ENCODE measurements around the gene MAS1.
A peak's percentile ranks its signal among the peaks of the same experiment; 100 is the strongest.
"Not testable (repeated sequence)": the region's sequence is repeated elsewhere in the genome, so short reads cannot be mapped to it uniquely, and the experiment has no call there.

The MAS1 gene

DNA sequence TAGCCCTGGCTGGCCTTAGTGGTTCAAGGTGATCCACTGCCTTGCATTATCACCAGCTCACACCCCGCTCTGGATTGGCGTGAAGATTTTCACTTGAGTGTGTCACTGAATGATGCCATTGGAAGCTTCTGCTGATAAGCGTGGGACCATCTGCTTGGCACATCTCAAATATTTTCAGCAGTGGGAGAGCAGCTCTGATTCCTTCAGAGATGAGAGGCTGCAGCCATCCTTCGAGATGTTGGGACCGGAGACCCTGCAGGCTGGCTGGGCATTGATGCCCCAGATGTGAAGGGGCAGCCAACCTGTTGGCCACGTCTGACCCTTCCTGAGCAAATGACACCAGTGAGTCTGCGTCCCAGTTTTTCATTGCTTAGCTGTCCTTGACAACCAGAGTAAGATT, at the start of gene MAS1:
MAS1 (plus strand) TSS at position 197 of the 400 bp plus-strand sequence. CDS start 15,968 bp downstream, outside the sequence.
- Histone ChIP-seq H4K20me1 (ENCODE audit: insufficient read depth, low read length) (no peaks in the 10 kb centered on the region), H2AFZ (ENCODE audit: low read depth, low read length) (no peak within 1 kb of the TSS), H3K4me3 (ENCODE audit: low read depth in 1 of 2, low read length in 2 of 2) (no peak within 1 kb of the TSS), H3K36me3 (ENCODE audit: insufficient read depth, low read length) (no peaks in the 10 kb centered on the region), H3K27me3 (ENCODE audit: insufficient read depth, low read length, poor library complexity) (peaks cover 27% of the 10 kb centered on the region), H3K4me2 (ENCODE audit: insufficient read depth, low read length) (no peak within 1 kb of the TSS), H3K79me2 (ENCODE audit: insufficient read depth, low read length) (no peaks in the 10 kb centered on the region), H3K27ac (ENCODE audit: low read length) (no peak within 1 kb of the TSS), H3K9me3 (ENCODE audit: insufficient read depth, low read length, severe bottlenecking) (no peaks in the 10 kb centered on the region), H3K9ac (ENCODE audit: low read depth, low read length) (no peak within 1 kb of the TSS), H3K4me1 (ENCODE audit: insufficient read depth, low read length) (no peaks in the 10 kb centered on the region)
- no peak for TF ChIP-seq EZH2 (IDR thresholded peaks at IDR 0.05; ENCODE audit: borderline replicate concordance, low read depth, low read length, severe bottlenecking)
- TF ChIP-seq, protein P1, sequence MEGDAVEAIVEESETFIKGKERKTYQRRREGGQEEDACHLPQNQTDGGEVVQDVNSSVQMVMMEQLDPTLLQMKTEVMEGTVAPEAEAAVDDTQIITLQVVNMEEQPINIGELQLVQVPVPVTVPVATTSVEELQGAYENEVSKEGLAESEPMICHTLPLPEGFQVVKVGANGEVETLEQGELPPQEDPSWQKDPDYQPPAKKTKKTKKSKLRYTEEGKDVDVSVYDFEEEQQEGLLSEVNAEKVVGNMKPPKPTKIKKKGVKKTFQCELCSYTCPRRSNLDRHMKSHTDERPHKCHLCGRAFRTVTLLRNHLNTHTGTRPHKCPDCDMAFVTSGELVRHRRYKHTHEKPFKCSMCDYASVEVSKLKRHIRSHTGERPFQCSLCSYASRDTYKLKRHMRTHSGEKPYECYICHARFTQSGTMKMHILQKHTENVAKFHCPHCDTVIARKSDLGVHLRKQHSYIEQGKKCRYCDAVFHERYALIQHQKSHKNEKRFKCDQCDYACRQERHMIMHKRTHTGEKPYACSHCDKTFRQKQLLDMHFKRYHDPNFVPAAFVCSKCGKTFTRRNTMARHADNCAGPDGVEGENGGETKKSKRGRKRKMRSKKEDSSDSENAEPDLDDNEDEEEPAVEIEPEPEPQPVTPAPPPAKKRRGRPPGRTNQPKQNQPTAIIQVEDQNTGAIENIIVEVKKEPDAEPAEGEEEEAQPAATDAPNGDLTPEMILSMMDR (IDR thresholded peaks at IDR 0.05; ENCODE audit: borderline replicate concordance, extremely low read depth, low read length, poor library complexity, severe bottlenecking): no peak
- DNase-seq (no peak), ATAC-seq (ENCODE audit: insufficient read depth, low read depth) (no peak)

DNA sequence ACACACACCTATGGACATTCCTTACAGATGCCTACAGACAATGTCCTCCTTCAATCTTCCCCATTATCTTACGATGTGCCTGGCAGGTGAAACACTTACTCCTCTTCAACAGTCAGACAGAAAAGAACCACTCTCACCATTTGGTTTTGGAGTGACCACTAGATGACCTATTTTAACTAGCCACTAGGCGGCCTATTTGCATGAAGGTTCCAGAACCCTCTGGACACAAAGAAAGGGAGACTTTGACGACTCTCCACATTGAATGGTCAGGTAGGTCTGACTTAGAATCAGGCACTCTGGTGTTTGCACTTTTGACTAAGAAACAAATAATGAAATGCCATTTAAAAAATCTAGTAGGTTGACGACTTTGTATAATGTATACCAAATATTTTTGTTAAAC, 48.8 kb upstream of the MAS1 start:
- DNase-seq (no peak), ATAC-seq (ENCODE audit: insufficient read depth, low read depth) (no peak)
- Histone ChIP-seq H3K36me3 (ENCODE audit: insufficient read depth, low read length) (no peaks in the 10 kb centered on the region), H2AFZ (ENCODE audit: low read depth, low read length) (no peak overlapping the region), H3K79me2 (ENCODE audit: insufficient read depth, low read length) (no peaks in the 10 kb centered on the region), H3K27me3 (ENCODE audit: insufficient read depth, low read length, poor library complexity) (no peaks in the 10 kb centered on the region), H4K20me1 (ENCODE audit: insufficient read depth, low read length) (no peaks in the 10 kb centered on the region), H3K9ac (ENCODE audit: low read depth, low read length) (no peak overlapping the region), H3K4me2 (ENCODE audit: insufficient read depth, low read length) (no peak overlapping the region), H3K9me3 (ENCODE audit: insufficient read depth, low read length, severe bottlenecking) (no peaks in the 10 kb centered on the region), H3K4me3 (ENCODE audit: low read depth in 1 of 2, low read length in 2 of 2) (no peak overlapping the region), H3K27ac (ENCODE audit: low read length) (no peak overlapping the region), H3K4me1 (ENCODE audit: insufficient read depth, low read length) (peaks cover 13% of the 10 kb centered on the region)
- TF ChIP-seq, protein P1 (IDR thresholded peaks at IDR 0.05; ENCODE audit: borderline replicate concordance, extremely low read depth, low read length, poor library complexity, severe bottlenecking): no peak
- no peak for TF ChIP-seq EZH2 (IDR thresholded peaks at IDR 0.05; ENCODE audit: borderline replicate concordance, low read depth, low read length, severe bottlenecking)

GRCh38 chr6:159844737-159845645, 45.8 kb upstream of the MAS1 start:
- DNase-seq (no peak), ATAC-seq (ENCODE audit: insufficient read depth, low read depth) (0 out of 3 replicates have a peak, but pooled peaks have one; percentile 22)
- H3K4me2 ChIP-seq (ENCODE audit: insufficient read depth, low read length): no peak overlapping the region
- no peaks in the 10 kb centered on the region for H4K20me1 ChIP-seq (ENCODE audit: insufficient read depth, low read length)
- peak overlapping the region; percentile 72 for H3K27ac ChIP-seq (ENCODE audit: low read length)
- no peak overlapping the region for H3K4me3 ChIP-seq (ENCODE audit: low read depth in 1 of 2, low read length in 2 of 2)
- no peaks in the 10 kb centered on the region for H3K27me3 ChIP-seq (ENCODE audit: insufficient read depth, low read length, poor library complexity)
- H3K9me3 ChIP-seq (ENCODE audit: insufficient read depth, low read length, severe bottlenecking): no peaks in the 10 kb centered on the region
- no peaks in the 10 kb centered on the region for H3K79me2 ChIP-seq (ENCODE audit: insufficient read depth, low read length)
- peaks cover 13% of the 10 kb centered on the region for H3K4me1 ChIP-seq (ENCODE audit: insufficient read depth, low read length)
- H3K9ac ChIP-seq (ENCODE audit: low read depth, low read length): 0 out of 2 replicates have a peak overlapping the region, but pooled peaks have one; percentile 27
- TF ChIP-seq, protein P1 (IDR thresholded peaks at IDR 0.05; ENCODE audit: borderline replicate concordance, extremely low read depth, low read length, poor library complexity, severe bottlenecking): no peak
- no peak for TF ChIP-seq EZH2 (IDR thresholded peaks at IDR 0.05; ENCODE audit: borderline replicate concordance, low read depth, low read length, severe bottlenecking)
- no peaks in the 10 kb centered on the region for H3K36me3 ChIP-seq (ENCODE audit: insufficient read depth, low read length)
- H2AFZ ChIP-seq (ENCODE audit: low read depth, low read length): 0 out of 2 replicates have a peak overlapping the region, but pooled peaks have one; percentile 70

- H3K9me3 ChIP-seq (ENCODE audit: insufficient read depth, low read length, severe bottlenecking); H3K79me2 ChIP-seq (ENCODE audit: insufficient read depth, low read length); H3K36me3 ChIP-seq (ENCODE audit: insufficient read depth, low read length); DNase-seq; ATAC-seq (ENCODE audit: insufficient read depth, low read depth); H2AFZ ChIP-seq (ENCODE audit: low read depth, low read length); H3K4me3 ChIP-seq (ENCODE audit: low read depth in 1 of 2, low read length in 2 of 2); H4K20me1 ChIP-seq (ENCODE audit: insufficient read depth, low read length); H3K9ac ChIP-seq (ENCODE audit: low read depth, low read length); H3K27ac ChIP-seq (ENCODE audit: low read length); H3K27me3 ChIP-seq (ENCODE audit: insufficient read depth, low read length, poor library complexity); H3K4me2 ChIP-seq (ENCODE audit: insufficient read depth, low read length): not testable (repeated sequence)
- H3K4me1 ChIP-seq (ENCODE audit: insufficient read depth, low read length): peaks cover 13% of the 10 kb centered on the region
Observed at GRCh38 chr6:159848552-159848951, 42.2 kb upstream of the MAS1 start.

GRCh38 chr6:159849851-159850250, 40.9 kb upstream of the MAS1 start:
- not testable (repeated sequence) for DNase-seq; H3K36me3 ChIP-seq (ENCODE audit: insufficient read depth, low read length); ATAC-seq (ENCODE audit: insufficient read depth, low read depth); H3K27ac ChIP-seq (ENCODE audit: low read length); H3K9me3 ChIP-seq (ENCODE audit: insufficient read depth, low read length, severe bottlenecking); H3K4me3 ChIP-seq (ENCODE audit: low read depth in 1 of 2, low read length in 2 of 2); H3K9ac ChIP-seq (ENCODE audit: low read depth, low read length); H3K4me2 ChIP-seq (ENCODE audit: insufficient read depth, low read length); H2AFZ ChIP-seq (ENCODE audit: low read depth, low read length); H3K4me1 ChIP-seq (ENCODE audit: insufficient read depth, low read length); H3K27me3 ChIP-seq (ENCODE audit: insufficient read depth, low read length, poor library complexity); H4K20me1 ChIP-seq (ENCODE audit: insufficient read depth, low read length); H3K79me2 ChIP-seq (ENCODE audit: insufficient read depth, low read length)
